ENCODE results near the gene VWA8.
"Not testable (repeated sequence)": the region's sequence is repeated elsewhere in the genome, so short reads cannot be mapped to it uniquely, and the experiment has no call there.

VWA8 gene

GRCh38 chr13:41675306-41675705 lies 285.6 kb downstream of the VWA8 start:
- no peak for DNase-seq

DNA sequence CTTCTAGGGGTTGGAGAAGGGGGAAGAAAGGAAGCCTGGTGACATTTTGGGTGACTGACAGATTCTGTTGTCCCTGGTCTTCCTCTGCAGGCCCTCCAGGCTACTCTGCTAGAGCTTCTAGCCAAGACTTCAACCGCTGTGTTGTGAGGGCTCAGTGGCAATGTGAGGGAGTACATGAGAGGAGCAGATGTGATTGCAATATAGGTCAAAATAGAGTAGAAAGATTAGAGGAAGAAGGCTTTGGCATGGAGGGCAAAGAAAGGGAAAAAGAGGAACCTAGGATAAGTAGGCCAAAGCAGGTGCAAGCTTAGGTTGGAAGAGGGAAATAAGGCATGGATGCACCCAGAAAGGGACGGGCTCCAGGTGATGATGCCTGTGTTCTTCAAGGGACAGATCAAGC lies 286.7 kb downstream of the VWA8 start:
- DNase-seq = no peak

- DNase-seq = no peak
Observed at GRCh38 chr13:41673640-41674039, 287.3 kb downstream of the VWA8 start.

DNA sequence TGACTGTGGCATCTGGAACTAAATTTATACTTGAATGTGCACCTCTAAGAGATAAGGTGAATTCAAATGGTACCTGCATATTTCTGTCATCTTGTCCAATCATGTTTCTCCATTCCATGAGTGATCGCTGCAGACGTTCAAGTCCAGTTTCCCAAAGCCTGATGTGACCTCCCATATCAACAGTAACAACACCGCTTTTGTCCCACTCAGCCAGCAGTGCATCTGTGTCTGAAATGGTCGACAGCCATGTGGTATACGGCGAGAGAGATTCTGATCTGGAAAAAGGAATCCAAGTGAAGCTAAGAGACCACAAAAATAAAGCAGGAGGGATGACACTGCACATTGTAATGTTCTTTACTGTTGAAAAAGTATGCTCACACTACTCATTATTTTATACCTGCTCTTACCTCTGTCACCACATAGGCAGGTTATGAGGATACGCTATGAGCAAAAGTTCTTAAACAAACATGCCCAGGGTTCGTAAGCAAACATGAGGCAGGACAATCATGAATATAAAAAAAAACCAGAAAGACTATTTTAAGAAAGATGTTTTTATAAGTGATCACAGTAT lies 290.0 kb downstream of the VWA8 start:
- DNase-seq = no peak

DNA sequence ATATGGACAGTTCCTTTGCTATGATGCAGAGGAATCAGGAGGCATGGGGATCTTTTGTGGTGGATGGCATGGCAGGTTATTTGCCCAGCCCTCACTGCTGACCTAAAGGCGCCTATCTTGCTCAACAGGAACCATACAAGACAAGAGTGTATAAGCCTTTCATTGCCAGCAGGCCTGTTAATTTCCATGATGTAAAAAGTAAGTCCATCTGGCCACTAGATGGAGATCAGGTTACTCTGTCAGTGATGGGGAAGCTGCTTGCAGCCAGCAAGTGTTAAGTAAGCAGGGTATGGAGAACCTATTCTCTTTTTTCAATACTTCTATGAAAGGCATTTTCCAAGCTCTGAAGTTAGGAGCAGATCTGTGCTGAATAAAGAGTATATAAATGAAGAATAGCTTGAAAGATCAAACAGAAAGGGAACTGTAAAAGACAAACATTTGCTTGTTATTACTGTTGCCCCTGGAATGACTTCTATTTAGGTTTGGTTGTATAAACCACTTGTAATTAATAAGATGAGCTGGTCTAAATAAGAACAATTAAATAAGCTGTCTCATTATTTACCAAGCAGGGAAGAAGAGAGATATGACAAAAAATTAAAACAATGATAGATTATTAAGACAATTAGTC lies 292.7 kb downstream of the VWA8 start:
- peak; percentile 41 for DNase-seq

- DNase-seq = no peak
Observed at GRCh38 chr13:41666644-41667043, 294.3 kb downstream of the VWA8 start.

DNA sequence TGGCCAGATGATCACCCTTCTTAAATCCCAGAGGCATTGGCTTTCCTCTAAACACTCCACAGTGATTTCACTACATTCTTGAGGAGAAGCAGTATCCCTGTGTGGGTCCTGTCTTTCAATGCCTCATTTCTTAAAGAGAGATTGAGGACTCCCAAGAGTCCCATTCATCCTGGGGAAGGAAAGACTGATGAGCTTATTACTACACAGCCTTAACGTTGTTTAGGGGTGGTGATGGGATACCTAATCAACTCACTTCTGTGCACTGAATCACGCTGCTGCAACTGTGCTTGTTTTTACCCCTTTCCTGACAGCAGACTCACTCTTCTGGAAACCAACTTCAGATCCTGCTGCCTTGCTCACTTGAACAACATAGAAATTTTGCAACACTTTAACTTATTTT lies 300.5 kb downstream of the VWA8 start:
- DNase-seq = no peak

DNA sequence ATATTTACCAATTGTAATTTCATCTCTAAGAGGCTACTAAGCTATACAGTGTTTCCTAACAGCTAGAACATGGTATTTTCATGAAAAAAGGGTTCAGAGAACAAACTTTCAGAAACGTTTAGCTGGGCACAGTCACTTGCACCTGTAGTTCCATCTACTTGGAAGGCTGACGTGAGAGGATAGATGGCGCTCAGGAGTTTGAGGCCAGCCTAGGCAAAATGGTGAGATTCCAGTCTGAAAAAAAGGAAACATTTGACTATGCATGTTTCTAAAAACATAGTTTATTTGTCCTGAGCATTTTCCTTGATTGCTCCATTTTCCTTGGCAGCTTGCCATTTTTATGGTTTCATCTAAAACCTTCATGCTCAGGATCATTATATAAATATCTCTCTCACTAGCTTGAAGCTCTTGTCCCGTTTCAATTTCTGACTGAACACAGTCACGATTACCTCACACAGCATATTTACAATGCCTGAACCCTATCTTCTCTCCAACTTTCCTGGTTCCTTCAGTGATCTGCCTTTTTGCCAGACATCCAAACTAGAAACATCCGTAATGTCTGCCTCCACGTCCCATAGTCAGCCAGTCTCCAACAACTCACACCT lies 302.8 kb downstream of the VWA8 start:
- DNase-seq = no peak

DNA sequence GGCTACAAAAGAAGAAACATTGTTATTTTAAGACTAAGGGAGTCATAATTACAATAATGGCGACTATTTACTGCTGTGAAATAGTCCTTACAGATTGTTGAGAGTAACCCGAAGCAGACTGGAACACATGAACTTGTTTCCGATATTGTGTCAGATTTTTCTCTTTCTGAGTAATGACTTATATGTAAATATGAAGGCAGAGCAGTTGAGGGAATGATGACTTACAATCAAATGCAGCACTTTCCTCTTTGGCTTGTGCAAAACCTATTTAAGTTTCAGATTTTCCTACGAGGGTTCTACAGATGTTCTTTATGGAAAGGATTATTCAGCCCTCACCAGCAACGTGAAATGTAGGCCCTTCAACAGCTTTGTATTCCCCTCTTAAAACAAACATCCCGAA lies 304.9 kb downstream of the VWA8 start:
- no peak for DNase-seq

DNA sequence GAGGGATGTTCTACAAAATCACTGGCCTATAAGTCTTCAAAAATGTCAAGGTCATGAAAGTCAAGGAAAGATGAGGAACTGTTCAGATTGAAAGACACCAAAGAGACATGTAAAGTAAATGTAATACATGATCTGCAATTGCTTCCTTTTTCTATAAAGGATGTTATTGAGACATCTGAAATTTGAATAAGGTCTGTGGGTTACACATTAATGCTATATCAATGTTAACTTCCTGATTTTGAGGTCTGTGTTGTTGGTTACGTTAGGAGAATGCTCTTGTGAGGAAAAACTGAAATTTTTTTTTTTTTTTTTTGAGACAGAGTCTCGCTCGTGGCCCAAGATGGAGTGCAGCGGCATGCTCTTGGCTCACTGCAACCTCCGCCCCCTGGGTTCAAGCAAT lies 306.1 kb downstream of the VWA8 start:
- no peak for DNase-seq

GRCh38 chr13:41652735-41653361 lies 308.1 kb downstream of the VWA8 start:
- no peak for DNase-seq

DNA sequence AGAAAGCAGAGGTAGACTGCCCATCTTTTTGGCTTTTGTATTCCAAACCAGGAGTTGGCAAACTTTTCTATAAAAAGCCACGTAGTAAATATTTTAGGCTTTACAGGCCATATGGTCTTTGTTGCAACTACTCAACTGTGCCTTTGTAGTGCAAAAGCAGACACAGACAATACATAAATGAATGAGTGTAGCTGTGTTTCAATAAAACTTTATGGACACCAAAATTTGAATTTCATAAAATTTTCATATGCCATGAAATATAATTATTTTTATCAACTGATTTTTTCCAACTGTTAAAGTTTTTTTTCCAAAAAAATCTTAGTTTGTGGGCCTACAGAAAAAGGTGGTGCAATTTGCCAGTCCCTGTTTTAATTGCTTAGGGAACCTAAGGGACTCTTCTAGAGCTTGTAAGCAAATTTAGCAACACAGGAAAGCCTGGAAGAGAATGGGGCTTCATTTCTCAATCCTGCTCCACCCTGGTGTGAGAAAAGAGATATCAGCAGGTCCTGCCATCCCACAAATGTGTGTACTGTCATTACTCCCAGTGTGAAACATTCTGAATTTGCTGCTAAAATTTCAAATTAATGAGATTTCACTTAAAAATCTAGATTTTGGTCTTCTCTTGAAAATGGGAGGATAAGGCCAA lies 309.4 kb downstream of the VWA8 start:
- DNase-seq = no peak

DNA sequence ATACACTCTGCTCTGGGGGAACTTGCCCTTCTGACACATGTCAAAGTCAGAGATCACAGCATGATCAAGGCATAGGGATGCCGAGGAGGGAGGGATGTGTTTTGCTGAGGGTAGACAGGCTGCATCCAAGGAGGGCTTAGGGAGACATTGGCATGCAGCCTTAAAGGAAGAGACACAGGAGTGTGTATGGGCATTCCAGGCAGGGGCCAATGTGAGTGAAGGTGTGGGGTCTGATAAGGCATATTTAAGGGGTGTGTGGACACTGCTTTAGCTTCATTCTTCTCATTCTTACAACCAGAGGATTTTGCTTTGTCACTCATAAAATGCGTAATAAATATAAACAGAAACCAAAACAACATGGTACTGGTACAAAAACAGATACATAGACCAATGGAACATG lies 310.2 kb downstream of the VWA8 start:
- DNase-seq = no peak

GRCh38 chr13:41649659-41650058 lies 311.2 kb downstream of the VWA8 start:
- no peak for DNase-seq

- DNase-seq = no peak
Observed at GRCh38 chr13:41648314-41648935, 312.5 kb downstream of the VWA8 start.

GRCh38 chr13:41647699-41648313 lies 313.1 kb downstream of the VWA8 start:
- not testable (repeated sequence) for DNase-seq

DNA sequence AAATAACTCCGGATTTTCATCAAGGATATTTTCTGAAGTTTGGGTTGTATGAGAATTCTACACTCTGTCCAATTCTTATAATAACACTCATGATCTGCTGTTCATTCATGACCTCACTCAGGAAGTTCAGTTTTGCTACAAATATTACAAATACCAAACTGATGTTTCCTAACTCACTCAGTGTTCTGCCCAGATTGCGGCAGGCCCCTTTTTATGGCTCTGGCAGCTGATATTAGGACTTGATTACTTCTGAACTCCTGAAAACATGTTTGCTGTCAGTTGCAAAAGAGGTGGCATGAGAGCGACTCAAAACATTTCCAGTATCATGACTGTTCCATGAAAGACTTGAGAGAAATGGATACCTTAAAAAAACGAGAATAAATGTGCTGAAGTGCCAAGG lies 315.6 kb downstream of the VWA8 start:
- no peak for DNase-seq

DNA sequence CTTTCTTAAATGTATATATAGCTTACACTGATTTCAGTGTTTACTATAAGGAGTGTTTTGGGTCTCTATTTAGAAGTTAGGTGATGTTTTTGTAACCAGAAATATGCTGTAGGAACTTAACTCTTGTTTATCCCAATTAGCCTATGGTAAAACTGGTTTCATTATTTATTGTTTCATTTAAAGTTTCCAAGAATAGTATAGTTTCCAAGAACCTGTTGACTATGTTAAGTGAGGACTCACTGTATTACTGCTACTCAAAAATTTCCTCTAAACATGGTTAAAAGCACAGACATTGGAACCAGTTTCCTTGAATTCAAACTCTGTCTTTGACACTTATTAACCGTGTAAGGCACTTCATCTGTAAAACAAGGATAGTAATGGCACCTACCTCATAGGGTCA lies 316.2 kb downstream of the VWA8 start:
- DNase-seq = no peak

DNA sequence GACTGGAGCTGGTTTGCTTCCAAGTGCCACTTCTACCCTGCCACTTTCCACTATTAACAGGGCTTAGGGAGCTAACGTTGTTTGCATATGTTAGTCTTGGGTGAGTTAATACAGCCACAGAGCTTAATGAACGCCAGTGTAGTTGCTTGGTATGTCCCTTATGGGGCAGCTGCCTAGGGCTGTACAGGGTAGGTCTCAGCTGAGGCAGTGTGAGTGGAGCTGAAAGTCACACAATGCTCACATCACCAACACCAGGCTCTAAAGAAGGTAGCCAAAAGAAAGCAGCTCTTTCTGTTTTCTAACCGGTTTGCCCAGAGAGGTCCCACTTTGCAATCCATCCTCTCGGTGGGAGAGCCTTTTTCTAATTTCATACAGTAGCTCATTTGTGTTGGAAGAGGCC lies 317.4 kb downstream of the VWA8 start:
- DNase-seq = no peak

GRCh38 chr13:41641961-41642360 lies 318.9 kb downstream of the VWA8 start:
- DNase-seq = no peak

DNA sequence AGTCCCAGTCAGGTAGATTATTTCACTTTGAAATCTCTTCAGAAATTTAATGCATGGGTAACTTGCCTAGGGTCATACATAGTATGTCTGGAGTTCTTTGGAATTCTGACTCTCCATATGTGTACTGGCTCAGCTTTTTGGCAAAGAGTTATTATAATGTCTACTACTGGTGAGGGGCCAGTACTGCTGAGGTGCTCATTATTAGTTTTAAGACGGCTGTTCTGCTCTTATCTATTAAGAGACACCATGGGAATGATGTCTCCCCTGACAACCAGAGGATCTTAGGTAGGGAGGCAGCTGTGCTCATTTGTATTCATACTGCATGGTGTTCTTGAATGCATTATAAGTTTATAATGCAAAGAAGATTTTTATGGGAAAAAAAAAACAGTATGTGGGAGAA lies 319.5 kb downstream of the VWA8 start:
- DNase-seq = no peak

- DNase-seq = no peak
Observed at GRCh38 chr13:41639955-41640780, 320.7 kb downstream of the VWA8 start.
